Measurements from ENCODE around the gene C21orf91.

DNA sequence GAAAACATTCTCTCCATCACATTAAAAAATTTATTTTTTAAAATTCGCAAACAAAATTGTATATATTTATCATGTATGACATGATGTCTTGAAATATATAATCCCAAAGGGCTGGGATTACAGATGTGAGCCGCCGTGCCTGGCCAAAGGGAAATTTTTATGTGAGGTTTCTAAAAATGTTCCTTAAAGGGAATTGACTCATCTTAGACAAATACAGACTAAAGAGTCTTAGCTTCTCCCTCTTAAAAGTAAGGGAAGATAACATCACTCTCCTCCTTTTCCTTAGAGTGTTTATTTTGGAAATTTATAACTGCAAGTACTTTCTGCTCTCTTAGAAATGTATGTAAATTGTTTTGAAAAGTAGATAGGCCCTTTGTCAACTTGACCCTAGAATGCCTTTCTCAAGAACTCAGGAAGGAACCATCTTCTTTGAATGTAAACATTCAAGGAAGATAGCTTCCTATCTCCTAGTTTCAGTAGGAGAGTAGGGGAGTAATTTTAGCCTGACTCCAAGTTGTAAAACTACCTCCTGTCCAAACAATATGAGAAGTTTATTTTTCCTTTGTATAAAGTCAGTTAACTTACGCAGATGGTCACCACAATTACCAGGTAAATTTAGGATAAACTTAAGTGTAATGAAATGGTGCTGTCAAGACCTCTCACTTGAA is 59.5 kb downstream of the C21orf91 start:
- TF ChIP-seq, protein P1, sequence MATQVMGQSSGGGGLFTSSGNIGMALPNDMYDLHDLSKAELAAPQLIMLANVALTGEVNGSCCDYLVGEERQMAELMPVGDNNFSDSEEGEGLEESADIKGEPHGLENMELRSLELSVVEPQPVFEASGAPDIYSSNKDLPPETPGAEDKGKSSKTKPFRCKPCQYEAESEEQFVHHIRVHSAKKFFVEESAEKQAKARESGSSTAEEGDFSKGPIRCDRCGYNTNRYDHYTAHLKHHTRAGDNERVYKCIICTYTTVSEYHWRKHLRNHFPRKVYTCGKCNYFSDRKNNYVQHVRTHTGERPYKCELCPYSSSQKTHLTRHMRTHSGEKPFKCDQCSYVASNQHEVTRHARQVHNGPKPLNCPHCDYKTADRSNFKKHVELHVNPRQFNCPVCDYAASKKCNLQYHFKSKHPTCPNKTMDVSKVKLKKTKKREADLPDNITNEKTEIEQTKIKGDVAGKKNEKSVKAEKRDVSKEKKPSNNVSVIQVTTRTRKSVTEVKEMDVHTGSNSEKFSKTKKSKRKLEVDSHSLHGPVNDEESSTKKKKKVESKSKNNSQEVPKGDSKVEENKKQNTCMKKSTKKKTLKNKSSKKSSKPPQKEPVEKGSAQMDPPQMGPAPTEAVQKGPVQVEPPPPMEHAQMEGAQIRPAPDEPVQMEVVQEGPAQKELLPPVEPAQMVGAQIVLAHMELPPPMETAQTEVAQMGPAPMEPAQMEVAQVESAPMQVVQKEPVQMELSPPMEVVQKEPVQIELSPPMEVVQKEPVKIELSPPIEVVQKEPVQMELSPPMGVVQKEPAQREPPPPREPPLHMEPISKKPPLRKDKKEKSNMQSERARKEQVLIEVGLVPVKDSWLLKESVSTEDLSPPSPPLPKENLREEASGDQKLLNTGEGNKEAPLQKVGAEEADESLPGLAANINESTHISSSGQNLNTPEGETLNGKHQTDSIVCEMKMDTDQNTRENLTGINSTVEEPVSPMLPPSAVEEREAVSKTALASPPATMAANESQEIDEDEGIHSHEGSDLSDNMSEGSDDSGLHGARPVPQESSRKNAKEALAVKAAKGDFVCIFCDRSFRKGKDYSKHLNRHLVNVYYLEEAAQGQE (IDR thresholded peaks at IDR 0.05; ENCODE audit: insufficient read depth in 1 of 2, low read depth in 2 of 2, low read length in 2 of 2): no peak
- TF ChIP-seq POLR2AphosphoS5 (IDR thresholded peaks at IDR 0.05; ENCODE audit: low read depth, low read length): no peak
